PFSK-1 (cell line): ENCODE data around the gene AUTS2.

ENCODE experiments used
- FOXP2 ChIP-seq: optimal IDR thresholded peaks from 2 replicates; pipeline ENCODE3; 2011; ENCODE audit warnings: borderline replicate concordance, control low read depth, inconsistent platforms; ENCODE audit not compliant: insufficient read depth; ENCODE audit errors: extremely low read length, extremely low read depth
- POLR2AphosphoS5 ChIP-seq: IDR thresholded peaks from 2 replicates; pipeline ENCODE4 v1.6.1; 2012; ENCODE audit warnings: low read depth, mild to moderate bottlenecking, control low read depth, low read length, moderate library complexity
- REST ChIP-seq, 2 experiments: IDR thresholded peaks; 2 replicates each; pipeline versions ENCODE4 v1.6.1 to v1.8.0; 2011 to 2012; ENCODE audit warnings: low read depth in 2 of 2, low read length in 2 of 2, control low read depth in 1 of 2, inconsistent platforms in 1 of 2, mild to moderate bottlenecking in 1 of 2, moderate library complexity in 1 of 2; ENCODE audit not compliant: insufficient read depth in 1 of 2
- SIN3A ChIP-seq: IDR thresholded peaks from 2 replicates; pipeline ENCODE4 v1.6.1; 2012; ENCODE audit warnings: mild to moderate bottlenecking, low read length, moderate library complexity, borderline replicate concordance; ENCODE audit not compliant: insufficient read depth
- TAF1 ChIP-seq: IDR thresholded peaks from 2 replicates; pipeline ENCODE4 v1.6.1; 2012; ENCODE audit warnings: low read length, control low read depth, borderline replicate concordance; ENCODE audit not compliant: insufficient read depth

Gene AUTS2

GRCh38 chr7:70615066-70615606, 1016.9 kb downstream of the AUTS2 start:
- TF ChIP-seq SIN3A, result no peak
- TF ChIP-seq FOXP2, result no peak
- TF ChIP-seq REST (IDR thresholded peaks at IDR 0.05; ENCODE audit: insufficient read depth in 1 of 2, low read depth in 2 of 2, low read length in 2 of 2), result no peak
- TF ChIP-seq TAF1, result no peak

GRCh38 chr7:70616211-70616610, 1017.9 kb downstream of the AUTS2 start:
- TF ChIP-seq TAF1, result no peak

- TF ChIP-seq POLR2AphosphoS5 (no peak), FOXP2 (no peak), REST (IDR thresholded peaks at IDR 0.05; ENCODE audit: insufficient read depth in 1 of 2, low read depth in 2 of 2, low read length in 2 of 2) (no peak), SIN3A (no peak), TAF1 (no peak)
Measured at GRCh38 chr7:70616821-70617220, 1018.5 kb downstream of the AUTS2 start.

- no peak for TF ChIP-seq POLR2AphosphoS5
- no peak for TF ChIP-seq FOXP2
- no peak for TF ChIP-seq SIN3A
- TF ChIP-seq REST (IDR thresholded peaks at IDR 0.05; ENCODE audit: insufficient read depth in 1 of 2, low read depth in 2 of 2, low read length in 2 of 2), result no peak
- TF ChIP-seq TAF1, result no peak
Measured at GRCh38 chr7:70618020-70618551, 1019.8 kb downstream of the AUTS2 start.

- no peak for TF ChIP-seq TAF1
- TF ChIP-seq SIN3A, result no peak
Measured at GRCh38 chr7:70619130-70619529, 1020.9 kb downstream of the AUTS2 start.

GRCh38 chr7:70619659-70620058, 1021.4 kb downstream of the AUTS2 start:
- TF ChIP-seq TAF1, result no peak
- no peak for TF ChIP-seq POLR2AphosphoS5
- no peak for TF ChIP-seq FOXP2
- TF ChIP-seq SIN3A, result no peak
- no peak for TF ChIP-seq REST (IDR thresholded peaks at IDR 0.05; ENCODE audit: insufficient read depth in 1 of 2, low read depth in 2 of 2, low read length in 2 of 2)
